WERI-Rb-1 (cell line): ENCODE data around the gene CHD1L.
"Not testable (repeated sequence)": the region's sequence is repeated elsewhere in the genome, so short reads cannot be mapped to it uniquely, and the experiment has no call there.

Source experiments
- DNase-seq: peaks from one replicate; pipeline ENCODE4 v3.0.0-alpha.2; 2020
- H3K27ac ChIP-seq: fragments of 250-450 bp; sonication (Bioruptor Pico); 2 replicates; pipeline ENCODE4 v1.5.1; 2020; ENCODE audit warnings: mild to moderate bottlenecking, moderate library complexity
- H3K27me3 ChIP-seq: fragments of 250-450 bp; sonication (Bioruptor Pico); 2 replicates; pipeline ENCODE4 v1.5.1; 2021; ENCODE audit warnings: mild to moderate bottlenecking, low read depth, moderate library complexity; ENCODE audit not compliant: insufficient read depth, severe bottlenecking
- H3K36me3 ChIP-seq: fragments of 250-450 bp; sonication (Bioruptor Pico); 2 replicates; pipeline ENCODE4 v1.5.1; 2020; ENCODE audit warnings: mild to moderate bottlenecking, moderate library complexity
- H3K4me3 ChIP-seq: 2 replicates; pipeline ENCODE4 v1.5.1; 2011; ENCODE audit warnings: low read depth, mild to moderate bottlenecking, control low read depth, low read length
- H3K9me3 ChIP-seq: fragments of 250-450 bp; sonication (Bioruptor Pico); 2 replicates; pipeline ENCODE4 v1.5.1; 2021; ENCODE audit warnings: mild to moderate bottlenecking, moderate library complexity; ENCODE audit not compliant: severe bottlenecking
- TF ChIP-seq, protein P1 (sequence below): IDR thresholded peaks from 2 replicates; pipeline ENCODE4 v1.5.1; 2011; ENCODE audit warnings: low read depth, mild to moderate bottlenecking, control low read depth, inconsistent platforms, low read length

The CHD1L gene

DNA sequence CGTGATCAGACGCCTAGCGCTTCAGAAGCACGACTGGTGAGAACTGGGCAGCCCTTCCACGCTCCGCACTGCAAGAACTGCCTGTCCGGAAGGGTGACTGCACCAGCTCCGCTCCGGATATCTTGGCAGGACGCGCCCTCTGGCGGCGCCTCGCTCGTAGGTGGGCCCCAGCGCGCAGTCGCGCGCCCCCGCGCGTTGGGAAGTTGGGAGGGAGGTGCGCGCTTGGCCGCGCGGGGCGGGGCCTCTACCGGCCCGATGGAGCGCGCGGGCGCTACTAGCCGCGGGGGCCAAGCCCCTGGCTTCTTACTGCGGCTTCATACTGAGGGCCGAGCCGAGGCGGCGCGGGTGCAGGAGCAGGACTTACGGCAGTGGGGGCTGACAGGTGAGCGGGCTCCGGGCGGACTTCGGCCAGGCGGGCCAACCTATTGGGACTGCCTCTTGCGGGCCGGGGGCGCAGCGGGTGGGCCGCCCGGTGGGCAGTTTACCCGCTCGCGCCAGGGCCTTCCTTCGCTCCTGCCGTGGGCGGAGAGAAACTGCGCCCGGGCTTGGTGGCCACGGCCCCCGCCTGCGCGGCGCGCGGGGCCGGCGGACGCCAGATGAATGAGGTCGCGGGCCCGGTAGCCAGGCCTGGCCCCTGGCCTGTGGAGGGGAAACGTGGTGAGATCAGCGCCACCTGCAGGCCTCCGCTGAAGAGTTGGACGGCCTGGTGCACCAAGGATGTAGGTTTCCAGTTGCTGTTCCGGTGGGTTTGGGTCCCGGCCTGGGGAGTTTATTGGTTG is at the start of gene CHD1L:
CHD1L (plus strand) TSS at position 236 of the 779 bp plus-strand sequence; CDS start at position 256, 20 bp downstream.
- peak within 1 kb of the TSS; percentile 79 for H3K4me3 ChIP-seq
- peak; percentile 100 for DNase-seq
- TF ChIP-seq, protein P1, sequence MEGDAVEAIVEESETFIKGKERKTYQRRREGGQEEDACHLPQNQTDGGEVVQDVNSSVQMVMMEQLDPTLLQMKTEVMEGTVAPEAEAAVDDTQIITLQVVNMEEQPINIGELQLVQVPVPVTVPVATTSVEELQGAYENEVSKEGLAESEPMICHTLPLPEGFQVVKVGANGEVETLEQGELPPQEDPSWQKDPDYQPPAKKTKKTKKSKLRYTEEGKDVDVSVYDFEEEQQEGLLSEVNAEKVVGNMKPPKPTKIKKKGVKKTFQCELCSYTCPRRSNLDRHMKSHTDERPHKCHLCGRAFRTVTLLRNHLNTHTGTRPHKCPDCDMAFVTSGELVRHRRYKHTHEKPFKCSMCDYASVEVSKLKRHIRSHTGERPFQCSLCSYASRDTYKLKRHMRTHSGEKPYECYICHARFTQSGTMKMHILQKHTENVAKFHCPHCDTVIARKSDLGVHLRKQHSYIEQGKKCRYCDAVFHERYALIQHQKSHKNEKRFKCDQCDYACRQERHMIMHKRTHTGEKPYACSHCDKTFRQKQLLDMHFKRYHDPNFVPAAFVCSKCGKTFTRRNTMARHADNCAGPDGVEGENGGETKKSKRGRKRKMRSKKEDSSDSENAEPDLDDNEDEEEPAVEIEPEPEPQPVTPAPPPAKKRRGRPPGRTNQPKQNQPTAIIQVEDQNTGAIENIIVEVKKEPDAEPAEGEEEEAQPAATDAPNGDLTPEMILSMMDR: peak; percentile 100
- no peaks in the 10 kb centered on the region for H3K27me3 ChIP-seq
- H3K27ac ChIP-seq: peak within 1 kb of the TSS; percentile 98
- peaks cover 15% of the 10 kb centered on the region for H3K36me3 ChIP-seq
- H3K9me3 ChIP-seq: no peaks in the 10 kb centered on the region

DNA sequence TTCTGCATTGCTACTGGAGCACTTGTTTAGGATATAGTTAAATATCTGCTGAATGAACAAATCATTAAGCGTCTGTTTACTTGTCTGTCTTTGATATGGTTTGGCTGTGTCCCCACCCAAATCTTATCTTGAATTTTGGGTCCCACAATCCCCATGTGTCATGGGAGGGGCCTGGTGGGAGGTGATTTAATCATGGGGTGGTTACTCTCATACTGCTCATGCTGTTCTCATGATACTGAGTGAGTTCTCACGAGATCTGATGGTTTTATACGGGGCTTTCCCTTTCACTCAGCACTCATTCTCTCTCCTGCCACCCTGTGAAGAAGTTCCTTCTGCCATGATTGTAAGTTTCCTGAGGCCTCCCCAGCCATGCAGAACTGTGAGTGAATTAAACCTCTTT is 45.2 kb upstream of the CHD1L start:
- H3K36me3 ChIP-seq, H3K27ac ChIP-seq, DNase-seq, H3K27me3 ChIP-seq, H3K4me3 ChIP-seq, H3K9me3 ChIP-seq: not testable (repeated sequence)

DNA sequence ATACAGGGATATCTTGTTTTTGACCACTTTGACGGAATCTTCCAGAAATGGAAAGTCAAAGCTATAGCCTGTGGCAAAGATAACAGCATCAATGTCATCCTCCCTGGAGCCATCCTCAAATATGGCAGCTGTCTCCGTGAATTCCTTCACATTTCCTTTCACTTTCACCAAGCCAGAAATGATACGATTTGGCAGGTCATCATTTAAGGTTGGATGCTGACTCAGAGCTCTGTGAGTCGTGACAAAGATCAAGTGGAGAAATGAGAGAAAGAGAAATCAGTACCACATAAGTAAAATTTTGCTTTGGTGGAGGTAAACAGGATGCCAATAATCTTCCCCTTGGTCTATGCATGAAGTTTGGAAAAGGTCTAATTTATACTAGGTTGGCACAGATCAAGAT is 41.2 kb upstream of the CHD1L start:
- peaks cover under 1% of the 10 kb centered on the region for H3K9me3 ChIP-seq
- no peak overlapping the region for H3K27ac ChIP-seq
- no peaks in the 10 kb centered on the region for H3K36me3 ChIP-seq
- H3K4me3 ChIP-seq: no peak overlapping the region
- TF ChIP-seq, protein P1: no peak
- H3K27me3 ChIP-seq: peaks cover 4% of the 10 kb centered on the region
- DNase-seq: no peak

DNA sequence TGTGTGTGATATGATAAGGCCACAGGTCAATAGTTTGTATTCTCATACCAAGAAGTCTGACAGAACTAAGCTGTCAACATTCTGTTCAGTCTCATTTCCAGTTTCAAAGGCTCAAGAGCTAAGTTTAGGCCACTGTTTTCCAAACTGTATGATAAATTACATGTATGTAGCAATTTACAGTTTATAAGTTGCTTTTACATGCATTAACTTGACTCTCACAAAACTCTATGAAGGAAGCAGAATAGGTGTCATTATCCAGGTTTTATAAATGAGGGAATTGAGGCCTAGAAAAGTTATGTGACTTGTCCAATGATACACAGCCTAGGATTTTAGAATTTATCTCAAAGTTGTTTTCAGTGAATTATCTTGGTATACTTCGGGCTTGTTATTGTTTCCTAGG is 40.7 kb upstream of the CHD1L start:
- H3K27me3 ChIP-seq: peaks cover 4% of the 10 kb centered on the region
- TF ChIP-seq, protein P1: no peak
- no peak overlapping the region for H3K4me3 ChIP-seq
- no peaks in the 10 kb centered on the region for H3K36me3 ChIP-seq
- no peak for DNase-seq
- H3K9me3 ChIP-seq: peaks cover 4% of the 10 kb centered on the region
- no peak overlapping the region for H3K27ac ChIP-seq

DNA sequence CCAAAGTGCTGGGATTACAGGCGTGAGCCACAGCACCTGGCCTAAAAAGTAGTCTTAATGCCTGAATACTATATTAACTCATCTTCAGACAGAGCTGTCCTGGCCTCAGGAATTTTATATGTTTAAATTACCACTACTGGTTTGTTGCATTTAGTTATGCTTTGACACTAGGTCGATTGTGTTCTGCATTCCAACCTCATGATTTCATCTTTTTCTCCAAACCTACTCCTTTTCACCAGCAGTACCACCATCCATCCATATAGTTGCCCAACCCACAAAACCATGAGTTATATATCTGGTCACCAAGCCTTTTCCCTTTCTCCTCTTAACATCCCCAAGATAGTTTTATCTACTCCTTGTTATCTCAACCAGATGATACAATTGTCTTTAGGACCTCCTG is 39.9 kb upstream of the CHD1L start:
- H3K27me3 ChIP-seq: peaks cover 4% of the 10 kb centered on the region
- TF ChIP-seq, protein P1: no peak
- H3K9me3 ChIP-seq: peaks cover 4% of the 10 kb centered on the region
- DNase-seq: no peak
- H3K27ac ChIP-seq: no peak overlapping the region
- no peak overlapping the region for H3K4me3 ChIP-seq
- no peaks in the 10 kb centered on the region for H3K36me3 ChIP-seq

DNA sequence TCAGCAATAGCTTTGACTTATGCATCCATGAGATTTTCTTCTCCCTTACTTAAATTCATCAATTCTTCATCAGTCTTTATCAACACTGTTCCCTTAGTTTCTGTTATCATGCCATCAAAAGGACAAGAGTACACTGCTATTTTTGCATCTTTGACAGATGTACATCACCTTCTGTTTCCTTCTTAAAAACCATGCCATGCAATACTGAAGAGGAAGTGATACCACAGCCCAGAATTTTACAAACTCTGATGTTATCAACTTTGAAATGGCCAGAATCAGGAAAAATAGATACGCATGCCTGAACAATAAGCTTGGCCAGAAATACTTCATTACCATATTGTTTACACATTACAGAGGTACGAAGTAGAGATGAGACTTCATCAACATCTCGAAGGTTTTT is 38.4 kb upstream of the CHD1L start:
- Histone ChIP-seq H3K9me3 (peaks cover 4% of the 10 kb centered on the region), H3K27me3 (peaks cover 4% of the 10 kb centered on the region), H3K36me3 (no peaks in the 10 kb centered on the region), H3K4me3 (no peak overlapping the region), H3K27ac (no peak overlapping the region)
- DNase-seq: no peak
- TF ChIP-seq, protein P1: no peak
